CD4-positive, CD25-positive, alpha-beta regulatory T cell (primary cell): ENCODE results near the gene PIK3IP1. TPM values are rescaled to one million over a fixed set of nuclear protein-coding genes. Genes with fewer than 3 reads are reported as not detected.

Source experiments
- ATAC-seq, 2 donors: fragments of 150-1000 bp; cut with Tn5 transposase; one replicate each; pipeline ENCODE4 v1.10.0; 2021; ENCODE audit warnings: low read depth in 2 of 2, moderate number of reproducible peaks in 2 of 2, moderate library complexity in 1 of 2
- DNase-seq, 3 donors: peaks; one replicate each; pipeline versions ENCODE4 v3.0.0 to v3.0.0-alpha.2; 2012 to 2022; ENCODE audit warnings: mixed read lengths in 1 of 3
- H3K27ac ChIP-seq: one replicate; pipeline ENCODE4 v1.7.0; 2013; ENCODE audit warnings: mild to moderate bottlenecking, low read length; ENCODE audit not compliant: insufficient read depth, poor library complexity, severe bottlenecking
- H3K27me3 ChIP-seq: one replicate; pipeline ENCODE4 v1.7.0; 2013; ENCODE audit warnings: low read length; ENCODE audit not compliant: control insufficient read depth, insufficient read depth
- H3K36me3 ChIP-seq: one replicate; pipeline ENCODE4 v1.7.0; 2013; ENCODE audit warnings: mild to moderate bottlenecking, low read length, moderate library complexity; ENCODE audit not compliant: control insufficient read depth, insufficient read depth
- H3K4me1 ChIP-seq: 2 replicates; pipeline ENCODE4 v1.7.0; 2013; ENCODE audit warnings: mild to moderate bottlenecking, low read length; ENCODE audit not compliant: insufficient read depth, control insufficient read depth, poor library complexity, severe bottlenecking
- H3K4me3 ChIP-seq: one replicate; pipeline ENCODE4 v1.7.0; 2013; ENCODE audit warnings: low read depth, mild to moderate bottlenecking, low read length, moderate library complexity
- H3K9me3 ChIP-seq, 2 experiments: 1 replicate in 1 of 2; 2 replicates in 1 of 2; pipeline ENCODE4 v1.7.0; 2013; ENCODE audit warnings: low read length in 2 of 2, mild to moderate bottlenecking in 1 of 2, moderate library complexity in 1 of 2; ENCODE audit not compliant: control insufficient read depth in 2 of 2
- H3K27ac Mint-ChIP-seq, 3 donors: one replicate each; pipeline ENCODE4 v1.8.0; 2020 to 2022; ENCODE audit warnings: mild to moderate bottlenecking in 3 of 3, mixed read lengths in 3 of 3, moderate library complexity in 2 of 3
- H3K27me3 Mint-ChIP-seq: one replicate; pipeline ENCODE4 v1.8.0; 2022; ENCODE audit warnings: mild to moderate bottlenecking, mixed read lengths
- H3K36me3 Mint-ChIP-seq: one replicate; pipeline ENCODE4 v1.8.0; 2020; ENCODE audit warnings: mixed read lengths
- H3K4me1 Mint-ChIP-seq, 4 donors: one replicate each; pipeline ENCODE4 v1.8.0; 2020 to 2022; ENCODE audit warnings: mixed read lengths in 4 of 4, mild to moderate bottlenecking in 1 of 4
- H3K4me3 Mint-ChIP-seq, 4 donors: one replicate each; pipeline ENCODE4 v1.8.0; 2020 to 2022; ENCODE audit warnings: mild to moderate bottlenecking in 4 of 4, mixed read lengths in 4 of 4, moderate library complexity in 3 of 4
- H3K9me3 Mint-ChIP-seq, 7 donors: one replicate each; pipeline ENCODE4 v1.8.0; 2020 to 2022; ENCODE audit warnings: mixed read lengths in 7 of 7, mild to moderate bottlenecking in 3 of 7, moderate library complexity in 2 of 7
- polyA plus RNA-seq, 4 donors: library from polyadenylated mRNA; unstranded; fragments of 300-500 nt; fragmentation: Illumina TruSeq; gene quantifications; one replicate each; pipeline ENCODE4 v1.2.3, GENCODE V29; 2021
- total RNA-seq: library from RNA; stranded (reverse); gene quantifications from one replicate; pipeline ENCODE4 v1.2.3, GENCODE V29; 2022

Gene PIK3IP1
- total and polyA plus RNA-seq, 5 donors from 2014 or later, result 425 to 700 (median 534) TPM

GRCh38 chr22:31276426-31277167 lies 15.7 kb downstream of the PIK3IP1 start:
- peaks cover 24 to 95% (median 58%) of the 10 kb centered on the region in 4 donors for H3K4me1 Mint-ChIP-seq
- peaks cover 48% of the 10 kb centered on the region for H3K36me3 Mint-ChIP-seq
- H3K9me3 Mint-ChIP-seq, result peaks cover 0 to 1% (median 0%) of the 10 kb centered on the region in 7 donors
- DNase-seq, result no peak
- Histone ChIP-seq H3K9me3 (no peaks in the 10 kb centered on the region), H3K4me3 (no peak overlapping the region), H3K36me3 (peaks cover 45% of the 10 kb centered on the region), H3K4me1 (peaks cover 72% of the 10 kb centered on the region), H3K27ac (peak overlapping the region; percentile 80), H3K27me3 (no peaks in the 10 kb centered on the region)
- ATAC-seq, result no peak
- peak overlapping the region; percentile 92 to 98 (median 92) for H3K27ac Mint-ChIP-seq
- H3K4me3 Mint-ChIP-seq, result peak overlapping the region in 3 of 4 donors; percentile 13 to 47 (median 26)
- no peaks in the 10 kb centered on the region for H3K27me3 Mint-ChIP-seq

GRCh38 chr22:31275576-31275975 lies 16.7 kb downstream of the PIK3IP1 start:
- peak overlapping the region in 3 of 4 donors; percentile 50 to 61 (median 54) for H3K4me3 Mint-ChIP-seq
- no peaks in the 10 kb centered on the region for H3K27me3 Mint-ChIP-seq
- Histone ChIP-seq H3K4me3 (no peak overlapping the region), H3K9me3 (no peaks in the 10 kb centered on the region), H3K27ac (peak overlapping the region; percentile 49), H3K4me1 (peaks cover 71% of the 10 kb centered on the region), H3K36me3 (peaks cover 38% of the 10 kb centered on the region), H3K27me3 (no peaks in the 10 kb centered on the region)
- DNase-seq (no peak), ATAC-seq (no peak)
- peaks cover 0 to 1% (median 0%) of the 10 kb centered on the region in 7 donors for H3K9me3 Mint-ChIP-seq
- peak overlapping the region; percentile 92 to 98 (median 92) for H3K27ac Mint-ChIP-seq
- peaks cover 46% of the 10 kb centered on the region for H3K36me3 Mint-ChIP-seq
- peaks cover 28 to 95% (median 56%) of the 10 kb centered on the region in 4 donors for H3K4me1 Mint-ChIP-seq

- ATAC-seq (no peak), DNase-seq (no peak)
- H3K4me1 Mint-ChIP-seq, result peaks cover 29 to 95% (median 54%) of the 10 kb centered on the region in 4 donors
- H3K9me3 Mint-ChIP-seq, result no peaks in the 10 kb centered on the region
- H3K27me3 ChIP-seq, result no peaks in the 10 kb centered on the region
- H3K9me3 ChIP-seq, result no peaks in the 10 kb centered on the region
- H3K27me3 Mint-ChIP-seq, result no peaks in the 10 kb centered on the region
- peak overlapping the region; percentile 49 for H3K27ac ChIP-seq
- H3K36me3 Mint-ChIP-seq, result peaks cover 46% of the 10 kb centered on the region
- H3K27ac Mint-ChIP-seq, result peak overlapping the region; percentile 92 to 98 (median 92)
- no peak overlapping the region for H3K4me3 ChIP-seq
- peak overlapping the region in 1 of 4 donors; percentile 50 for H3K4me3 Mint-ChIP-seq
- H3K36me3 ChIP-seq, result peaks cover 34% of the 10 kb centered on the region
- H3K4me1 ChIP-seq, result peaks cover 68% of the 10 kb centered on the region
These were observed 17.3 kb downstream of the PIK3IP1 start for GRCh38 chr22:31275018-31275417.

- Histone ChIP-seq H3K27ac (no peak overlapping the region), H3K9me3 (no peaks in the 10 kb centered on the region), H3K4me1 (peaks cover 61% of the 10 kb centered on the region), H3K27me3 (no peaks in the 10 kb centered on the region), H3K36me3 (peaks cover 32% of the 10 kb centered on the region), H3K4me3 (no peak overlapping the region)
- ATAC-seq, result no peak
- H3K4me1 Mint-ChIP-seq, result peaks cover 22 to 90% (median 47%) of the 10 kb centered on the region in 4 donors
- peaks cover 41% of the 10 kb centered on the region for H3K36me3 Mint-ChIP-seq
- no peaks in the 10 kb centered on the region for H3K27me3 Mint-ChIP-seq
- no peaks in the 10 kb centered on the region for H3K9me3 Mint-ChIP-seq
- peak overlapping the region in 1 of 4 donors; percentile 39 for H3K4me3 Mint-ChIP-seq
- no peak for DNase-seq
- H3K27ac Mint-ChIP-seq, result peak overlapping the region; percentile 92 to 98 (median 92)
These were observed 18.3 kb downstream of the PIK3IP1 start for GRCh38 chr22:31274017-31274416.

GRCh38 chr22:31272522-31273446 lies 19.5 kb downstream of the PIK3IP1 start:
- peak; percentile 41 to 74 (median 55) for DNase-seq
- peak overlapping the region; percentile 76 to 92 (median 81) for H3K27ac Mint-ChIP-seq
- Histone ChIP-seq H3K36me3 (peaks cover 43% of the 10 kb centered on the region), H3K9me3 (no peaks in the 10 kb centered on the region), H3K27ac (peak overlapping the region; percentile 55), H3K4me3 (no peak overlapping the region), H3K27me3 (no peaks in the 10 kb centered on the region), H3K4me1 (peaks cover 48% of the 10 kb centered on the region)
- H3K4me1 Mint-ChIP-seq, result peaks cover 18 to 85% (median 38%) of the 10 kb centered on the region in 4 donors
- ATAC-seq, result peak; percentile 55 to 70
- no peaks in the 10 kb centered on the region for H3K9me3 Mint-ChIP-seq
- H3K36me3 Mint-ChIP-seq, result peaks cover 49% of the 10 kb centered on the region
- H3K27me3 Mint-ChIP-seq, result no peaks in the 10 kb centered on the region
- peak overlapping the region in 1 of 4 donors; percentile 32 for H3K4me3 Mint-ChIP-seq

- Histone ChIP-seq H3K36me3 (peaks cover 56% of the 10 kb centered on the region), H3K27ac (peak overlapping the region; percentile 43), H3K27me3 (no peaks in the 10 kb centered on the region), H3K4me3 (peak overlapping the region; percentile 7), H3K9me3 (no peaks in the 10 kb centered on the region), H3K4me1 (peaks cover 37% of the 10 kb centered on the region)
- Mint-ChIP-seq H3K27ac (peak overlapping the region; percentile 92 to 96 (median 95)), H3K4me1 (peaks cover 18 to 77% (median 35%) of the 10 kb centered on the region in 4 donors), H3K4me3 (peak overlapping the region in 2 of 4 donors; percentile 51 to 71), H3K9me3 (no peaks in the 10 kb centered on the region), H3K36me3 (peaks cover 56% of the 10 kb centered on the region), H3K27me3 (no peaks in the 10 kb centered on the region)
- DNase-seq, result no peak
- ATAC-seq, result no peak
These were observed 20.8 kb downstream of the PIK3IP1 start for GRCh38 chr22:31271485-31271884.

- Histone ChIP-seq H3K9me3 (no peaks in the 10 kb centered on the region), H3K36me3 (peaks cover 59% of the 10 kb centered on the region), H3K4me3 (no peak overlapping the region), H3K4me1 (peaks cover 37% of the 10 kb centered on the region), H3K27me3 (no peaks in the 10 kb centered on the region), H3K27ac (peak overlapping the region; percentile 49)
- peaks cover 57% of the 10 kb centered on the region for H3K36me3 Mint-ChIP-seq
- H3K9me3 Mint-ChIP-seq, result no peaks in the 10 kb centered on the region
- H3K4me1 Mint-ChIP-seq, result peaks cover 18 to 75% (median 35%) of the 10 kb centered on the region in 4 donors
- H3K27me3 Mint-ChIP-seq, result no peaks in the 10 kb centered on the region
- ATAC-seq, result no peak
- H3K4me3 Mint-ChIP-seq, result peak overlapping the region in 1 of 4 donors; percentile 33
- peak overlapping the region; percentile 92 to 96 (median 95) for H3K27ac Mint-ChIP-seq
- DNase-seq, result no peak
These were observed 21.3 kb downstream of the PIK3IP1 start for GRCh38 chr22:31271026-31271425.
